IMR-90 (cell line): ENCODE results near the gene CHRNB4.

Source experiments
- MAFK ChIP-seq: IDR thresholded peaks from 2 replicates; pipeline ENCODE4 v1.6.1; 2012; ENCODE audit warnings: low read depth, low read length, improper control_type of control experiment
- NFE2L2 ChIP-seq: fragments of 150-350 bp; IDR thresholded peaks from 2 replicates; pipeline ENCODE4 v1.6.1; 2016; ENCODE audit warnings: low read depth, mild to moderate bottlenecking, low read length
- POLR2A ChIP-seq: IDR thresholded peaks from 2 replicates; pipeline ENCODE4 v1.6.1; 2012; ENCODE audit warnings: mild to moderate bottlenecking, low read depth, low read length
- TF ChIP-seq, protein P1 (sequence below): conservative IDR thresholded peaks from 2 replicates; pipeline ENCODE4 v1.5.1; 2012; ENCODE audit warnings: mild to moderate bottlenecking, low read depth, low read length, improper control_type of control experiment

DNA sequence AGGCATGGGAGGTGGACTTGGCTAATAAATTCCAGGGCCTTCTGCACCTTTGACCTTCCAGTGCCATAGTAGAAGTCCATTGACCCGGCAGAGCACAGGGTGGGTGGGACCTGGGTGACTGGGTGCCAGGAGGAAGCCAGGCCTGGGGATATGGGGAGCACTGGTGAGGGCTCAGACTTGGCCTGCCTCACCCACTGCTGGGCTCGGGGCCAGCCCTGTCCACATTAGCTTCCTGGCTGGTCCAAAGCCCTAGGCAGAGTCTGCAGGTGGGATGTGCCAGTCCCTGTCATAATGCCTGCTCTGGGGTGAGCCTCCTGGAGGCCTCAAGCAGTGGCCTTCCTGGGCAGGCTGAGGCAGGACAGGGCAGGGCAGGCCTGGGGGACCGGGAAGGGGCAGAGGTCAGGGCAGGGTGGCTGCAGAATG, 38.1 kb upstream of the CHRNB4 start:
- TF ChIP-seq, protein P1, sequence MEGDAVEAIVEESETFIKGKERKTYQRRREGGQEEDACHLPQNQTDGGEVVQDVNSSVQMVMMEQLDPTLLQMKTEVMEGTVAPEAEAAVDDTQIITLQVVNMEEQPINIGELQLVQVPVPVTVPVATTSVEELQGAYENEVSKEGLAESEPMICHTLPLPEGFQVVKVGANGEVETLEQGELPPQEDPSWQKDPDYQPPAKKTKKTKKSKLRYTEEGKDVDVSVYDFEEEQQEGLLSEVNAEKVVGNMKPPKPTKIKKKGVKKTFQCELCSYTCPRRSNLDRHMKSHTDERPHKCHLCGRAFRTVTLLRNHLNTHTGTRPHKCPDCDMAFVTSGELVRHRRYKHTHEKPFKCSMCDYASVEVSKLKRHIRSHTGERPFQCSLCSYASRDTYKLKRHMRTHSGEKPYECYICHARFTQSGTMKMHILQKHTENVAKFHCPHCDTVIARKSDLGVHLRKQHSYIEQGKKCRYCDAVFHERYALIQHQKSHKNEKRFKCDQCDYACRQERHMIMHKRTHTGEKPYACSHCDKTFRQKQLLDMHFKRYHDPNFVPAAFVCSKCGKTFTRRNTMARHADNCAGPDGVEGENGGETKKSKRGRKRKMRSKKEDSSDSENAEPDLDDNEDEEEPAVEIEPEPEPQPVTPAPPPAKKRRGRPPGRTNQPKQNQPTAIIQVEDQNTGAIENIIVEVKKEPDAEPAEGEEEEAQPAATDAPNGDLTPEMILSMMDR = no peak
- TF ChIP-seq NFE2L2 (no peak), MAFK (no peak), POLR2A (no peak)
